Hippocampal formation (tissue), 2 donors: ENCODE results near the gene P2RX2.

ENCODE experiments used
- DNase-seq, 2 donors: peaks; one replicate each; lab custom pipeline; 2025; lab: John Stamatoyannopoulos, UW

The P2RX2 gene

DNA sequence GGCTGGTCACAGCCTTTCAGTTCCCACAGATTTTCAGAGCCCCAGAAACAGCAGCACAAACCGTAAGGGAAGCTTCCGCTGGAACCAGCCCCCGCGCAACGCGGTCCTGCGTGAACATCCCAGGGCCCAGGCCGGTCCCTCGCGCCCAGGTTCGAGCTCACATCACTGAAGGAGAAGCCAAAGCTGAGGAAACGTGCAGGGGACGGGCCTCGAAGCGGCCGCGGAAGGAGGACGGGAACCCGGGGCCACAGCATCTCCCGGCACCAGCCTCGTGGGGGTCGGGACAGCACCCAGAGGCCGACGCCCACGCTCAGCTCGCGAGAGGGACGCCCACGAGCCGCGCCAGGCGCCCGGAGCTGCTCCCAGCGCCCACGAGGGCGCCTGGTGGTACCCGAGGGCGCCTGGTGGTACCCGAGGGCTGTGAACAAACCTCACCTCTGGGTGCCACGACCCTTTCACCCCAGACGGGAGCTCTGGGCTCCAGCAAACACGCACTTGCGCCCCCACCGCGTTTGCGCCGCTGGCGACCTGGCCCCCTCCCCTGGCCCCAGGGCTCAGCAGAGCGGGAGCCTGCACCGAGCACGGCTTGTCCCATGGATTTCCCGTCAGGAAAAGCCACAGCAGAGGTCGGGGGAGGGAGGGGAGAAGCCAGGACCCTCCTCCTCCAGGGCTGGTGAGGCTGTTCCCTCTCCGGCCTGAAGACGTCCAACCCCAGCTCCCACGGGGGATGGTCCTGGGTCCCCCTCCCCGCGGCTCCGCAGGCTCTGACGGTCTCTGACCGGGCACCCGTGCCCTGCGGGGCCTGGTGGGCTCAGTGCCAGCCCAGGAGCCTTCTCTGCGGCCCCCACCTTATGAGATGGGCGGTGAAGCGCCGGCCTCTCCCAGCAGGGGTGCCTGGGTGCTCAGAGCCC is 15.1 kb upstream of the P2RX2 start:
- no peak for DNase-seq

DNA sequence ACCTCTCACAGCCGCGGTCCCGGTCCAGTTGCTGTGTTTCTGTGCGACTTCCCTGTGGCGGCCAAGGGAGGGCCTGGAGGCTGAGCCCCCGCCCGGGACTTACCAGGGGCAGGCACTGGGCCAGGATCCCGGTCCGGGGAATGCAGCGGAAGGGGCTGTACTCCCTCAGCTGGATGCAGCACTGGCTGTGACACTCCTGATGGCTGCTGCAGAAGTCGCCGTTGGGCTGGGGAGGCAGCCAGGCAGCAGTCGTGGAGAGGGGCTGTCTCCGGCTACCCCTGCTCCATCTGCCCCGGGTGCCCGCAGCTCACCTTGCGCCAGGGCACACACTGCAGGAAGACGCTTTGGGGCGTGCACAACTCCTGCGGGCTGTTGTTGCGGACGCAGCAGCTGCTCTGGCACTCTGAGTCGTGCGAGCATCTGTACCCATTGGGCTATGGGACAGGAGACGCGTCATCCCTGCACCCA is 14.4 kb upstream of the P2RX2 start:
- no peak for DNase-seq

DNA sequence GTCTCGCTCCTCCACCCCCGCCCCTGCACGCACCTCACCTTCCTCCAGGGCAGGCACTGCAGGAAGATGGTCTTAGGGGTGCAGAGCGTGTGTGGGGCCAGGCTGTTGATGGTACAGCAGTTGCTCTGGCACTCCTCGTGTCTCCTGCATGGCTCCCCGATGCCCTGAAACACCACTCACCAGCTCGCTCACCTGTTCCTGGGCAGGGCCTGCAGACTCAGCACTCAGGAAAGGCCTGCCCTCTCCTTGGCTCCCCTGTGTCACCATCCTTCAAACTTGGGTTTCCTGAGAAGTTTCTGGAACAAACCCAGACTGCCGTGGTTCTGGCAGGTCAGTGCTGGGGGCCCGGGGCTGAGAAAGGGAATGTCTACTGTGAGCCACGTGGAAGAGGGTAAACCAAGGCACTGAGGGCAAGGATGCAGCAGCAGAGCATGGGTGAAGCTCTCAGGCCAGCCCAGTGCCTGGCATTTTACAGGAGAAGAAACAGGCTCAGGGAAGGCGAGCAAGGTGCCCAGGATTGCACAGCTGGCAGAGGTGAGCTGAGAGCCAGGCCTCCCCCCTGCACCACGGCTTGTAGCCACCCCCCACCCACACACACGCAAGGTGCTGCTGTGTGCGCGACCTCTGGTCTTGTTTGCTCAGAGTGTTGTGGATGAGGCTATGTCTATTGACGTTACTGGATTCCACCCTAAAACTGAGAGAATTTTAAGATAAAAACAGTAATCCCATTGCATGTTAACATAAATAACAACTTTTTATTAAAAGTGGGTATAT is 13.7 kb upstream of the P2RX2 start:
- no peak for DNase-seq

DNA sequence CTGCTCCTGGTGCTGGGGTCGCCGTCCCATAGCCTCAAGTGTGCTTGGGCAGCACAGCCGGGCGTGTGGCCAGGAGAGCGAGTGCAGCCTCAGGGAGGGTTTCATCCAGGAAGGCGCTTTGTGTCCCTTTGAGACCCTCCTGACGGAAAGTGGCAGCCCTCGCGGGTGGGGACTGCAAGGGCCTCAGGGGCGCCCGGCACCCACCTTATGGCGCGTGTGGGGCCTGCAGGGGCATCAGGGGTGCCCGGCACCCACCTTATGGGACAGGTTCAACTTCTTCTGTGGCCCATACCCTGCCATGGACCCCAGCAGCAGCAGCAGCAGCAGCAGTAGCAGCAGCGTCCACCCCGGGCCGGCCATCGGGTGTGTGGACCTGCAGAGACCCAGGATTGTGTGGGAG is 12.7 kb upstream of the P2RX2 start:
- no peak for DNase-seq

DNA sequence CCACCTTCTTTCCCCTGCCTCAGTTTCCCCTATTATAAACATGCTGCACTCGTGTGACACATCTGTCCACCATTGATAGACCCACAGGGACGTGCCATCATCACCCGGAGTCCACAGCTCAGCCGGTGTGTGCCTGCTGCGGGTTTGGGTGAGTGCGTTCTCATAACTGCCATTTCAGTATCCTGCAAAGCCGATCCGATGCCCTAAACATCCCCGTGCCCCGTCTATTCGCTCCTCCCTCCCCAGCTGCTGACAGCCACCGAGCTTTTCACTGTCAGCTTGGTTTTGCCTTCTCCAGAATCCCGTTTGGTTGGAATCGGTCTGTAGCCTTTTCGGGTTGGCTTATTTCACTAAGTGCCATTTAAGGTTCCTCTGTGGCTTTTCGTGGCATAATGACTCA is 12.1 kb upstream of the P2RX2 start:
- no peak for DNase-seq

DNA sequence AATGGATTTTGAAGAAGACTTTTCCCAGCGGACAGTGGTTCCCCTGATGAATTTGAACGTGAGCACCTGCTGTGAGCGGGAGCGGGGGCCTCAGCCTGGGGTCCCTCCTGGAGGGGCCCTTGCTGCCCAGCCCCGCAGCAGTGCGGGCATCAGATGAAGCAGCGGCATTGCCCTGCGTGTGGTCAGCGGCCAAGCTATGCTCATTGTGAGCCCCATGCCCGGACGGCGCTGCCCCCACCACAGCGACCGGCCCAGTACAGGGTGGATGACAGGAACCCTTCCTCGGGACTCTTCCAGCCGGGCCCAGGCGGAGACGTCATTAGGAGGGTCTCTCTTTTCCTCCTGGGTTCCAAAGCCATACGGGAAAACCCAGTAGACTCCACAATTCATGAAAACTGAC is 11.6 kb upstream of the P2RX2 start:
- DNase-seq: no peak

DNA sequence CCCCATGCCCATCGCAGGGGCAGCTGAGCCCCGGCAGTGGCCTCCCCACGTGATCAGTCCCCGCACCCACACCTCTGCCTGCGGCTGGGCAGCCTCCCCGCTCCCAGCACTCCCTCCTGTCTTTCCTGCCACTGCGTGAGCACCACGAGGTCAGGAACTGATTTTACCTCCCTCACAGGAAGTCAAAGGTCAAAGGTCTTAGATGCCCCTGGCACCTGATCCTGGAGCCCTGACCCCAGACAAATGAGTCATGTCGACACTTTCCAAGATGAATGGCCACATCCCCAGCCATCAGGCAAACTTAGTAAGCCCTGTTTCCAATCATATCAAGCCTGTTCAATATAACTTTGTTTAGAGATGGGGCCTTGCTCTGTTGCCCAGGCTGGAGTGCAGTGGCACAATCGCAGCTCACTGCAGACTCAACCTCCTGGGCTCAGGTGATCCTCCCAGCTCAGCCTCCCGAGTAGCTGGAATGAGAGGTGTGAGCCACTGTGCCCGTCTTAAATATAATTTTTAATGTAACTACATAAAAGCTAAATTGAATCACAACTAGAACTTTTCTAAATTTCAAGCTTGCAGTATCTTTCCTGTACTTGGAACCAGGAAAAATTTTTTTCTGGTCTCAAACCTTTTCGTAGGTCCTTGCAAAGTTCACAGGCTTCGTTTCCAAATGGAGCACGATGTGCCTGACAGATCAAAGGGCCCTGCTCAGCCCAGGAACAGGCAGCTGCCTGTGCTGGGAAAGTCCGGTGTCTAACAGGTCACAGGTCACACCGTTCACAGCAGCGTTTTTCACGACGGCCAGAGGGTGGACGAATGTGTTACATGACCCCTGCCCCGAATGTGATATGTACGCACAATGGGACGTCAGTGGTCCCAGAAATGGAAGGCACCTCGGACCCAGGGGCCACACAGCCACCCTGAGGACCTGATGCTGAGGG is 10.1 kb upstream of the P2RX2 start:
- no peak for DNase-seq

DNA sequence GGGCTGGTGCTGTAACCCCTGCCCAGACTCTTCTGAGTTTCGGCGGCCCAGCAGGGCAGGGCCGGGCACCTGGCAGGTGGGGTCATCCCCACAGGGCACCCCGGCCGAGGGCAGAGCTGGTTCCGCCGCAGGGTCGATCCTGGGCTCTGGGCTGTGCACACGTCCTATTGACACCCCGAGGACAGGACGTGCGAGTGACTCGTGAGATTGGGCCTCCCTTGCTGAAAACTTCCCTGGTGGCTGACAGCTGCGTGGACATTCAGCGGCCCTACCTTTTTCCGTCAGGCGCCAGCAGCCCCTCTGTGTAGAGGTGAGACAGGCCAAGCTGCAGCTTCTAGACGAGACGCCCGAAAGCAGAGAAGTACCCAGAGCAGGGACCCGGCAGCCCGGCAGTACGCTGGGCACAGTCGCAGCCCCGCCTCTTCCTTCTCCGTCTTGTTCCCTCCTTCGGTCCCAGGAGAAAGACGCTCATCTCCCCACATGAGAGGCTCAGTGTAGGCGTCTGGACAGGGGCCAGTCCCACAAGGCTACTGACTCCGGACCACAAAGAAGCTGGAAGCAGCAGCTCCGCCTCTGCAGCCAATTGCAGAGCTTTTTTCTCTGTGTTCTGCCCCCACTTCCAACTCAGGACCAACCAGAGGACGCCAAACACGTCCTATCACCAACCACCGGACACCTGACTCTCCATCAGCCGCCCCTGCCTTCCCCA is 8.4 kb upstream of the P2RX2 start, which contains the start of gene LRCOL1:
Gene LRCOL1 (minus strand): TSS at position 532 of the 709 bp plus-strand sequence. CDS start 4,331 bp downstream, outside the sequence.
- DNase-seq: peak in 1 of 2 donors; percentile 3

DNA sequence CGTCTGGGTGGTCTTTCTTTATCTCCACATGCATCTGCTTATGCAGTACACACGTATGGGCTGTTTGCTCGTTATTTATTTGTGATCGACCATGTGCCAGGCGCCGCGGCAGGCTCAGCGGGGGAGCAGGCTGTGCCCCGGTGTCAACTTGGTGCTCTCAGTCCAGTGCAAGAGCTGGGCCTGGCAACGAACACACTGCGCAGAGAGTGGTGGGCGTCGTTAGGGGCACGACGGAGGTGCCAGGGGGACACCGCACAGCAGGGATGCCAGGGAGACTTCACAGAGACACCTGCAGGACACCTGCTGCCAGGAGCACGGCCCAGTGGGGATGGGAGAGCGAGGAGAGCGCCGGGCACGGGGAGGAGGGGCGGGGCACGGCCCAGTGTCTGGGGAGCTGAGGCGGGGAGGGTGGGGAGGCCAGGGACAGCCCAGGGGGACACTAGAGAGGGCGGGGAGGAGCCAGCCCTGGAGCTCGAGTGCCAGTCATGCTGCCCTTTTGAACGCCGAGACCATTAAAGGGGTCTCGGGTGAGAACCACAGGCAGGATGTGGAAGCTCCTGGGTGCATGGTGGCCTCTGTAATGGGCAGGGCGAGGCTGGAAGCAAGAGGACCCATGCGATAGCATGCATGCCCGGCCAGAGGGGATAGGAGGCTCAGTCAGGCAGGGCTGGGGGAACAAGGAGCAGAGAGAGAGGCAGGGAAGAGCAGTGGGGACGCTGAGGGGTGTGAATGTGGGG is 7.5 kb upstream of the P2RX2 start:
- no peak for DNase-seq

DNA sequence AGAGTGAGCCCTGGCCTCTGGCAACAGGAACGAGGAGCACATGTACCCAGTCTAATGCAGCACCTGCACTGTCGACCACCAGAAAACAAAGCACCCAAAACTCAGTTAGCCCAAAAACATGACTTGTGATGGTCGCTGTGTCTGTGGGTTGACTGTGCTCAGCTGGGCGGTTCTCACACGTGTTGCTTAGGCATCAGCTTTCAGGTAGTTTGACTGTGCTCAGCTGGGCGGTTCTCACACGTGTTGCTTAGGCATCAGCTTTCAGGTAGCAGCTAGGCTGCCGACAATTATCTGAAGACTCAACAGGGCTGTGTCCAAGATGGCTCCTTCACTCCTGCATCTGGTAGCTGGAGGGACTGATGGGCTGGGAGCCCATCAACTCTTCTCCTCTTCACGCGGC is 7.0 kb upstream of the P2RX2 start:
- DNase-seq: no peak

DNA sequence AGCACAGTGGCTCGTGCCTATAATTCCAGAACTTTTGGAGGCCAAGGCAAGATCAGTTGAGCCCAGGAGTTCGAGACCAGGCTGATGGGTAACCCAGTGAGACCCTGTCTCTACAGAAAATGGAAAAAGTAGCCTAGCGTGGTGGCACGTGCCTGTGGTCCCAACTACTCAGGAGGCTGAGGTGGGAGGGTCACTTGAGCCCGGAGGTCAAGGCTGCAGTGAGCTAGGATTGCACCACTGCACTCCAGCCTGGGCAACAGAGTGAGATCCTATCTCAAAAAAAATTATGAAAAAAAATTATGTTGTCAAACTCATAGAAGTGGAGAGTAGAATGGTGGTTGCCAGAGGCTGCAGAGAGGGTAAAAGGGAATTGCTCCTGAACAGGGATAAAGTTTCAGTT is 4.5 kb upstream of the P2RX2 start:
- DNase-seq: no peak

DNA sequence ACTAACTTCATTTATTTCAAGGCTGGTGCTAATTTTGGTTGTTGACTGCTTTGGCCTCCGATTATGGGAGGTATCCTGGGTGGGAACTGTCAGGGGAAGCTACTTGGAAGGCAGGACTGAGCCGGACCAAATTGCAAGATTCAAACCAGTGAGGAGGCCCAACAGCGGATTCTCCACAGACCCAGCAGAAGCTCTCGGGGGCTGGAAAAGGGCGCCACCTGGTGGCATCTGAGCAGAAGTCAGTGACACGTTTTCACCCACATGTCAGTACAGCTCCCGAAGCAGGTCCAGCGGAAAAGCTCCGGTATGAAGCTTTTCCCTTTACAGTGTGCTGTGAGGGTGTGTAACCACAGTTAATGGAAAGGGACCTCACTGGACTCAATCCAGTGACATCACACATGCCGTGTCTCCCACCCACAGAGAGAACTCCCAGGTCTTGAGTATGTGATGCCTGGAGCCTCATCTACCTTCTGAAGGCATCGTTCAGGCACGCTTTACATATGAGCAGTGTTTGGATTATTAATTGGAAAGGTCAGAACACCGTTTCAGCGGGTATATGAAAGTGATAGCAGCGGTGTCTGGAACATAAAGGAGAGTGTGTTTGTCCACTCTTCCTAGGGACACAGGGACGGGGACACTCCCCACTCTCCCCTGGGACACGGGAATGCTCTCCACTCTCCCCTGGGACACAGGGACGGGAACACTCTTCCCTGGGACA is 3.6 kb upstream of the P2RX2 start:
- peak; percentile 57 to 70 for DNase-seq

DNA sequence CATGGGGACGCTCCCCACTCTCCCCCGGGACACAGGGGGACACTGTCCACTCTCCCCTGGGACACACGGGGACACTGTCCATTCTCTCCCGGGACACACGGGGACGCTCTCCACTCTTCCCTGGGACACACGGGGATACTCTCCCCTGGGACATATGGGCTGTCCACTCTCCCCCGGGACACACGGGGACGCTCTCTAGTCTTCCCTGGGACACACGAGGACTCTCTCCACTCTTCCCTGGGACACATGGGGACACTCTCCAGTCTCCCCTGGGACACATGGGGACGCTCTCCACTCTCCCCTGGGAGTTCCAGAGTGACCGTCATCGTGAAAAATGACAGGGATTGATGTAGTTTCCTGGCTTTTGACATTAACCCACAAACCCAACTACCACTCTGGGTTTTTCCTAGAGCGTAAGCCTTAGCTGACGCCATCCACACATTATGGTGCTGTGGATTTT is 3.0 kb upstream of the P2RX2 start:
- no peak for DNase-seq

DNA sequence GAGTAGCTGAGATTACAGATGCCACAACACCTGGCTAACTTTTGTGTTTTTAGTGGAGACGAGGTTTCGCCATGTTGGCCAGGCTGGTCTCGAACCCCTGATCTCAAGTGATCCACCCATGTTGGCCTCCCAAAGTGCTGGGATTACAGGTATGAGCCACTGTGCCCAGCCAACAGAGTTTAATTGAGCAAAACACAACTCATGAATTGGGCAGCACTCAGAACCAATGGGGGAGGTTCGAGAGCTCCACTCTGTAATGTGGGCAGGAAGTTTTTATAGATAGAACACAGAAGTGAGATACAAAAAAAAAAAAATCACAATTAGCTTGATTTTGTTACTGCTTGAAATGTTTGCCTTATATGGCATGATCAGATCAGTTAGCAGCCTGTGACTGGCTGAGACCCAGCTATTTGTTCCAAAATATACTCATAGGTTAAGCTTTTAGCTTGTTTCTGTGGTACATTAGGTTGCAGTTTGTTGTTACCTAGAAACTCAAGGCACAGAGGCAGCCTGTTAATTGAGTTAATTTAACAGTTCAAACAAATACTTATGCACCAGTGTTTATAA is 1.4 kb upstream of the P2RX2 start:
- DNase-seq: no peak

DNA sequence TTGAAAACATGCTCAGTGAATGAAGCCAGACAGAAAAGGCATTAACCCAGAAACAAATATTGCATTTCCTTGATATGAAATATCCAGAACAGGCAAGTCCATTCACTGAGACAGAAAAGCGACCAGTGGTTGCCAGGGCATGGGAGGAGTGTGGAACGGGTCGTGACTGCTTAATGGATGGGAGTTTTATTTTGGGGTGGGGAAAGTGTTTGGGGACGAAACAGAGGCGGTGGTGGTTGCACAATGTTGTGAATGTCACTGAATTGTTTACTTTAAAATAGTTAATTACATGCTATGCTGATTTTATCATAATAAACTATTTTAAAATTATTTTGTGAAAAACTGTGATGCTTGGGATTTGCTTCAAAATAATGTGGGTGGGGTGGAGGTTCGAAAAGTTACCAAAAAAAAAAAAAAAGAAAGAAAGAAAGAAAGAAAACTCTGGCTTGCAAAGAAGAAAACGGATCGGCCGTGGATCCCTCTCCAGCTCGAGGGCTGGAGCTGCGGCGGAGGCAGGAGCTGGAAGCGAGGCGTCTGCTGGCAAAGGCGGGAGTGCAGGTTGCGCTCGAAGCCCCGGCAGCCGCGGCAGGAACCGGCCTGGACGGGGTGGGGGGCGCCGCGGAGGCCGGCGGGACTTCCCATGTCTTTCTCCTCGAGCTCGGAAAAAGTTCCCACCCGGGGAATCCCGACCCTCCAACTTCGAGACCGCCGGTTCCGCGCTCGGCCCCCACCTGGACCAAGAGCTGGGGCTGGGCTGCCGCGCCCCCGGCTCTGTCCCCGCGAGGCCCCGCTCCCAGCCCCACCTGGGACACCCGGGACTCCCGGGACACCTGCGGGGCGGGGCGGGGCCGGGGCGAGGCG is 524 bp upstream of the P2RX2 start:
- no peak for DNase-seq

DNA sequence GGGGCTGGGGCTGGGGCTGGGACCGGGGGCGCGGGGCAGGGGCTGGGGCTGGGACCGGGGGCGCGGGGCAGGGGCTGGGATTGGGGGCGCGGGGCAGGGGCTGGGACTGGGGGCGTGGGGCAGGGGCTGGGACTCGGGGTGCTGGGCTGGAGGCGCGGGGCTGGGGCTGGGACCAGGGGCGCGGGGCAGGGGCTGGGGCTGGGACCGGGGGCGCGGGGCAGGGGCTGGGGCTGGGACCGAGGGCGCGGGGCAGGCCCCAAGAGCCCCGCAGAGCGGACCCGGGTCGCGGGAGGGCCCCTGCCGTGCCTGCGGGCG is 452 bp downstream of the P2RX2 start:
- no peak for DNase-seq

DNA sequence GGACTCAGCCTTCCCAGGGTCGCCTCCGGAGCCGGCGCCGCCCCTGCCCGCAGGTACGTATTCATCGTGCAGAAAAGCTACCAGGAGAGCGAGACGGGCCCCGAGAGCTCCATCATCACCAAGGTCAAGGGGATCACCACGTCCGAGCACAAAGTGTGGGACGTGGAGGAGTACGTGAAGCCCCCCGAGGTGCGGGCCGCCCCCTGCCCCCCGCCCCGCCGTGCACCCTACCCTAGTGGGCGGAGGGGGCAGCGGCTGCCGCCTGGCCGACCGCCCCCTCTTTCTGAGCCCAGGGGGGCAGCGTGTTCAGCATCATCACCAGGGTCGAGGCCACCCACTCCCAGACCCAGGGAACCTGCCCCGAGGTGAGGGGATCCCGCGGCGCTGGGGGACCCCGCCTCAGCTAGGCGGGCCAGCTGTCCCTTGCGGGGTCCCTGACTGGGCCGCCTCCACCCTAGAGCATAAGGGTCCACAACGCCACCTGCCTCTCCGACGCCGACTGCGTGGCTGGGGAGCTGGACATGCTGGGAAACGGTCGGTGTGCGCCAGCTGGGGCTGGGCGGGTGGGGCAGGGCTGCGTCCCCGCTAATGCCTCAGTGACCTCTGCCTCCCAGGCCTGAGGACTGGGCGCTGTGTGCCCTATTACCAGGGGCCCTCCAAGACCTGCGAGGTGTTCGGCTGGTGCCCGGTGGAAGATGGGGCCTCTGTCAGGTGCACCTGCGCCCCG is 973 bp downstream of the P2RX2 start:
- no peak for DNase-seq
